NCI-H1930 (cell line): ENCODE data around the gene CCNY.
"Not testable (repeated sequence)": the region's sequence is repeated elsewhere in the genome, so short reads cannot be mapped to it uniquely, and the experiment has no call there.

ENCODE experiments used
- DNase-seq, 2 experiments: peaks; one replicate each; lab custom pipeline; 2025; lab: John Stamatoyannopoulos, UW

The CCNY gene

GRCh38 chr10:35517431-35518181, 181.3 kb downstream of the CCNY start:
- DNase-seq, result no peak

GRCh38 chr10:35518187-35518586, 181.9 kb downstream of the CCNY start:
- not testable (repeated sequence) for DNase-seq

- no peak for DNase-seq
These were observed 184.7 kb downstream of the CCNY start for GRCh38 chr10:35520996-35521395.

GRCh38 chr10:35523670-35524225, 187.4 kb downstream of the CCNY start:
- no peak for DNase-seq

GRCh38 chr10:35526746-35527145, 190.4 kb downstream of the CCNY start:
- no peak for DNase-seq

- DNase-seq, result no peak
These were observed 195.8 kb downstream of the CCNY start for GRCh38 chr10:35532141-35532540.

- DNase-seq, result no peak
These were observed 197.3 kb downstream of the CCNY start for GRCh38 chr10:35533565-35533964.

- DNase-seq, result no peak
These were observed 198.8 kb downstream of the CCNY start for GRCh38 chr10:35535136-35535535.

- DNase-seq, result no peak
These were observed 200.5 kb downstream of the CCNY start for GRCh38 chr10:35536789-35537188.

- not testable (repeated sequence) for DNase-seq
These were observed 201.6 kb downstream of the CCNY start for GRCh38 chr10:35537925-35538324.

- no peak for DNase-seq
These were observed 204.2 kb downstream of the CCNY start for GRCh38 chr10:35540296-35541164.

- no peak for DNase-seq
These were observed 205.4 kb downstream of the CCNY start for GRCh38 chr10:35541720-35542119.

- no peak for DNase-seq
These were observed 206.0 kb downstream of the CCNY start for GRCh38 chr10:35542303-35542702.

GRCh38 chr10:35545079-35545657, 208.9 kb downstream of the CCNY start:
- no peak for DNase-seq

- no peak for DNase-seq
These were observed 209.7 kb downstream of the CCNY start for GRCh38 chr10:35545878-35546590.

- DNase-seq, result no peak
These were observed 210.5 kb downstream of the CCNY start for GRCh38 chr10:35546824-35547225.

- no peak for DNase-seq
These were observed 216.5 kb downstream of the CCNY start for GRCh38 chr10:35552650-35553342.

GRCh38 chr10:35554036-35554435, 217.7 kb downstream of the CCNY start:
- DNase-seq, result no peak

- DNase-seq, result no peak
These were observed 218.2 kb downstream of the CCNY start for GRCh38 chr10:35554461-35555056.

GRCh38 chr10:35555962-35556930, 219.9 kb downstream of the CCNY start:
- DNase-seq, result no peak
